OCI-LY1 (cell line): ENCODE results near the gene MPO.

Experiments used
- H2AFZ ChIP-seq: fragments of 200-600 bp; sonication (generic), shearing (Covaris generic); 2 replicates; pipeline ENCODE4 v1.6.0; 2014; ENCODE audit warnings: antibody characterized with exemption, mild to moderate bottlenecking, low read length
- H3F3A ChIP-seq: fragments of 200-600 bp; sonication (generic), shearing (Covaris generic); 2 replicates; pipeline ENCODE4 v1.6.0; 2014; ENCODE audit warnings: mild to moderate bottlenecking, antibody characterized with exemption, low read length, moderate library complexity; ENCODE audit not compliant: insufficient read depth
- H3K27ac ChIP-seq: fragments of 200-600 bp; sonication (generic); 2 replicates; pipeline ENCODE4 v1.5.1; 2014; ENCODE audit warnings: low read length, mixed run types, mild to moderate bottlenecking, low read depth; ENCODE audit not compliant: poor library complexity, severe bottlenecking
- H3K27me3 ChIP-seq: fragments of 200-600 bp; sonication (generic); 2 replicates; pipeline ENCODE4 v1.6.0; 2014; ENCODE audit warnings: antibody characterized with exemption, mild to moderate bottlenecking, low read length, moderate library complexity; ENCODE audit not compliant: insufficient read depth
- H3K36me3 ChIP-seq: fragments of 200-600 bp; sonication (generic); 2 replicates; pipeline ENCODE4 v1.6.1; 2014; ENCODE audit warnings: mild to moderate bottlenecking, antibody characterized with exemption, low read length, moderate library complexity, mixed read lengths; ENCODE audit not compliant: insufficient read depth
- H3K4me1 ChIP-seq: fragments of 200-600 bp; sonication (generic); 2 replicates; pipeline ENCODE4 v1.5.1; 2014; ENCODE audit warnings: mild to moderate bottlenecking, low read length, moderate library complexity; ENCODE audit not compliant: insufficient read depth, severe bottlenecking
- H3K4me2 ChIP-seq: fragments of 200-600 bp; sonication (generic), shearing (Covaris generic); 2 replicates; pipeline ENCODE4 v1.6.1; 2014; ENCODE audit warnings: low read length
- H3K4me3 ChIP-seq: fragments of 200-600 bp; sonication (generic); 2 replicates; pipeline ENCODE4 v1.5.1; 2014; ENCODE audit warnings: low read length, low read depth, mild to moderate bottlenecking, mixed read lengths; ENCODE audit not compliant: poor library complexity, severe bottlenecking
- H3K79me2 ChIP-seq: fragments of 200-600 bp; shearing (Covaris generic); 2 replicates; pipeline ENCODE4 v1.6.1; 2016; ENCODE audit warnings: mixed run types, low read length, mixed read lengths; ENCODE audit not compliant: insufficient read depth
- H3K9ac ChIP-seq: fragments of 200-600 bp; sonication (generic), shearing (Covaris generic); 2 replicates; pipeline ENCODE4 v1.6.1; 2014; ENCODE audit warnings: mild to moderate bottlenecking, low read length, mixed read lengths
- H3K9me2 ChIP-seq: fragments of 200-600 bp; sonication (generic), shearing (Covaris generic); 2 replicates; pipeline ENCODE4 v1.6.1; 2014; ENCODE audit warnings: low read depth, mild to moderate bottlenecking, low read length, mixed read lengths
- H3K9me3 ChIP-seq: fragments of 200-600 bp; shearing (Covaris generic); 2 replicates; pipeline ENCODE4 v1.6.1; 2014; ENCODE audit warnings: low read length, mixed read lengths
- H4K20me1 ChIP-seq: fragments of 200-600 bp; sonication (generic), shearing (Covaris generic); 2 replicates; pipeline ENCODE4 v1.6.0; 2016; ENCODE audit warnings: mild to moderate bottlenecking, low read length; ENCODE audit not compliant: insufficient read depth
- EZH2 ChIP-seq: fragments of 200-600 bp; sonication (generic), shearing (Covaris generic); IDR thresholded peaks from 2 replicates; pipeline ENCODE4 v1.8.0; 2017; ENCODE audit warnings: borderline replicate concordance, mixed run types, mild to moderate bottlenecking, antibody characterized with exemption, low read length, moderate library complexity, mixed read lengths
- TF ChIP-seq, protein P1 (sequence below): fragments of 200-600 bp; sonication (generic), shearing (Covaris generic); IDR thresholded peaks from 2 replicates; pipeline ENCODE4 v1.5.1; 2017; ENCODE audit warnings: mild to moderate bottlenecking, antibody characterized with exemption, low read length, moderate library complexity, mixed read lengths

MPO gene, protein sequence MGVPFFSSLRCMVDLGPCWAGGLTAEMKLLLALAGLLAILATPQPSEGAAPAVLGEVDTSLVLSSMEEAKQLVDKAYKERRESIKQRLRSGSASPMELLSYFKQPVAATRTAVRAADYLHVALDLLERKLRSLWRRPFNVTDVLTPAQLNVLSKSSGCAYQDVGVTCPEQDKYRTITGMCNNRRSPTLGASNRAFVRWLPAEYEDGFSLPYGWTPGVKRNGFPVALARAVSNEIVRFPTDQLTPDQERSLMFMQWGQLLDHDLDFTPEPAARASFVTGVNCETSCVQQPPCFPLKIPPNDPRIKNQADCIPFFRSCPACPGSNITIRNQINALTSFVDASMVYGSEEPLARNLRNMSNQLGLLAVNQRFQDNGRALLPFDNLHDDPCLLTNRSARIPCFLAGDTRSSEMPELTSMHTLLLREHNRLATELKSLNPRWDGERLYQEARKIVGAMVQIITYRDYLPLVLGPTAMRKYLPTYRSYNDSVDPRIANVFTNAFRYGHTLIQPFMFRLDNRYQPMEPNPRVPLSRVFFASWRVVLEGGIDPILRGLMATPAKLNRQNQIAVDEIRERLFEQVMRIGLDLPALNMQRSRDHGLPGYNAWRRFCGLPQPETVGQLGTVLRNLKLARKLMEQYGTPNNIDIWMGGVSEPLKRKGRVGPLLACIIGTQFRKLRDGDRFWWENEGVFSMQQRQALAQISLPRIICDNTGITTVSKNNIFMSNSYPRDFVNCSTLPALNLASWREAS

DNA sequence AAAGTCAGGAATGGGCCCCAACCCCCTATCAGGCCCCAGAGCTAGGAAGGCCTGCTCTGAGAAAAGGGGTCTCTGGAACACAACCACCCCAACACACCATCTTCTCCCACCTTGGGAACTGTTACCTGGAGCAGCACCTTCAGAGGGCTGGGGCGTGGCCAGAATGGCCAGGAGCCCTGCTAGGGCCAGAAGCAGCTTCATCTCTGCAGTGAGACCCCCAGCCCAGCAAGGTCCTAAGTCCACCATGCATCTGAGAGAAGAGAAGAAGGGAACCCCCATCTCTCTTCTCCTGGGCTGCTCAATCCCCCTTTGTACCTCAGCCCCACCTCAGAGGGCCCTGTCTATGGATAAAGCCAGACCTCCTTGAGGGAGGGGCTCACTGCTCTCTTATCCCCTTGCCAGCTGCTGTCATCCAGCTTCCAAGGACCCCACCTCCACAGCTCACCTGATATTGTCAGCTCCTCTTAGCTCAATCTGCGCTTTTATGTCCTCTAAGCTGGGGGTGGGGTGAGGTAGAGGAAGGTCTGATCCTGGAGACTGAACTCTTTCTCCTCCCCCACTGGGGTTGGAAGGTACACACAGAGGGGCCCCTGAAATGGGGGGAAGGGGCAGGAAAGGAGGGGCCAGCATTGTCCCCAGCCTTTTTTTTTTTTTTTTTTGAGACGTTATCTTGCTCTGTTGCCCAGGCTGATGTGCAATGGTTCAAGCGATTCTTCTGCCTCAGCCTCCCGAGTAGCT, at the start of gene MPO:
Gene MPO (minus strand): TSS at position 456 of the 738 bp plus-strand sequence. CDS start 177 bp downstream, at position 279.
- H2AFZ ChIP-seq, result no peak within 1 kb of the TSS
- TF ChIP-seq EZH2, result no peak
- TF ChIP-seq, protein P1, sequence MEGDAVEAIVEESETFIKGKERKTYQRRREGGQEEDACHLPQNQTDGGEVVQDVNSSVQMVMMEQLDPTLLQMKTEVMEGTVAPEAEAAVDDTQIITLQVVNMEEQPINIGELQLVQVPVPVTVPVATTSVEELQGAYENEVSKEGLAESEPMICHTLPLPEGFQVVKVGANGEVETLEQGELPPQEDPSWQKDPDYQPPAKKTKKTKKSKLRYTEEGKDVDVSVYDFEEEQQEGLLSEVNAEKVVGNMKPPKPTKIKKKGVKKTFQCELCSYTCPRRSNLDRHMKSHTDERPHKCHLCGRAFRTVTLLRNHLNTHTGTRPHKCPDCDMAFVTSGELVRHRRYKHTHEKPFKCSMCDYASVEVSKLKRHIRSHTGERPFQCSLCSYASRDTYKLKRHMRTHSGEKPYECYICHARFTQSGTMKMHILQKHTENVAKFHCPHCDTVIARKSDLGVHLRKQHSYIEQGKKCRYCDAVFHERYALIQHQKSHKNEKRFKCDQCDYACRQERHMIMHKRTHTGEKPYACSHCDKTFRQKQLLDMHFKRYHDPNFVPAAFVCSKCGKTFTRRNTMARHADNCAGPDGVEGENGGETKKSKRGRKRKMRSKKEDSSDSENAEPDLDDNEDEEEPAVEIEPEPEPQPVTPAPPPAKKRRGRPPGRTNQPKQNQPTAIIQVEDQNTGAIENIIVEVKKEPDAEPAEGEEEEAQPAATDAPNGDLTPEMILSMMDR, result no peak
- H3K27me3 ChIP-seq, result peaks cover 3% of the 10 kb centered on the region; the same call in 1 of the 2 replicates
- H3K4me3 ChIP-seq, result no peak within 1 kb of the TSS
- no peak within 1 kb of the TSS for H3K9ac ChIP-seq
- H3F3A ChIP-seq, result no peaks in the 10 kb centered on the region
- no peak within 1 kb of the TSS for H3K27ac ChIP-seq
- no peaks in the 10 kb centered on the region for H3K9me2 ChIP-seq
- no peak within 1 kb of the TSS for H3K4me2 ChIP-seq
- no peaks in the 10 kb centered on the region for H3K36me3 ChIP-seq
- H3K9me3 ChIP-seq, result no peaks in the 10 kb centered on the region
- no peaks in the 10 kb centered on the region for H4K20me1 ChIP-seq
- no peaks in the 10 kb centered on the region for H3K79me2 ChIP-seq
- H3K4me1 ChIP-seq, result no peaks in the 10 kb centered on the region

DNA sequence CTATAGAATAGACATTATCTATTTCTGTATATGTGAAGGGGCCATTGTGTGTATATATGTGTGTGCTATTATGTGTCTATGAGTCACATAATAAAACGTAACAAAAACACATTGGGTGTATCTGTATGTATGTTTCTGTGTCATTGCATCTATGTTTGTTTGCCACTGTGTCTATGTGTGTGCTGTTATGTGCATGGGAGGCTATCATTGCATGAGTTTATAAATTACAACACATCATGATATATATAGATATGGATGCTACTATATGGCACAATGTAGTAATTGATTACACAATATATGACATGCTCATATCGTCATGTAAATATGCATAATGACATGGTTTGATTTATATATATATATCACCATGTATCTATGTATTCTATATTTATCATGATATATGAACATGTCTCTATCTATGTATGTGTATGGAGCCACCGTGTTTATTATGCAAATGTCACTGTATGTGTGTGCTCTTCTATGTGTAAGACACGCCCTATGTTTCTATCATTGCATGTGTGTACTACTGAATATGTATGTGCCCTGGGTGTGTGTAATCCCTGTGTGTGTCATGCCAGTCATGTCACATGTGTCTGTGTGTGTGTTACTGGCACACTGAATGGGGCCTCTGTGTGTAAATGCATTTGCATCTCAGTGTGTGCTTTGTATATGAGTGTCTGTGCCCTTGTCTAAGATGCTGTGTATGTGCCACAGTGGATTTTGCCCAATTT, 49.2 kb upstream of the MPO start:
- peak overlapping the region; percentile 99 for H3K4me3 ChIP-seq
- peaks cover 8% of the 10 kb centered on the region for H3K79me2 ChIP-seq
- H3F3A ChIP-seq, result peaks cover 34% of the 10 kb centered on the region
- H3K27ac ChIP-seq, result peak overlapping the region; percentile 99
- no peaks in the 10 kb centered on the region for H3K9me3 ChIP-seq
- H3K4me1 ChIP-seq, result peaks cover 59% of the 10 kb centered on the region
- peak overlapping the region; percentile 97 for H3K4me2 ChIP-seq
- no peaks in the 10 kb centered on the region for H3K9me2 ChIP-seq
- H3K9ac ChIP-seq, result peak overlapping the region; percentile 99
- peaks cover 26% of the 10 kb centered on the region for H3K36me3 ChIP-seq
- no peaks in the 10 kb centered on the region for H4K20me1 ChIP-seq
- H2AFZ ChIP-seq, result no peak overlapping the region
- no peak for TF ChIP-seq EZH2
- TF ChIP-seq, protein P1, result no peak
- no peaks in the 10 kb centered on the region for H3K27me3 ChIP-seq
